GM12801 (cell line): ENCODE measurements around the gene PTGES3.

Experiments used
- TF ChIP-seq, protein P1 (sequence below): IDR thresholded peaks from one replicate; pipeline ENCODE4 v1.5.1; 2011; ENCODE audit warnings: control low read depth; ENCODE audit not compliant: insufficient read length; ENCODE audit errors: extremely low read depth

Gene PTGES3

DNA sequence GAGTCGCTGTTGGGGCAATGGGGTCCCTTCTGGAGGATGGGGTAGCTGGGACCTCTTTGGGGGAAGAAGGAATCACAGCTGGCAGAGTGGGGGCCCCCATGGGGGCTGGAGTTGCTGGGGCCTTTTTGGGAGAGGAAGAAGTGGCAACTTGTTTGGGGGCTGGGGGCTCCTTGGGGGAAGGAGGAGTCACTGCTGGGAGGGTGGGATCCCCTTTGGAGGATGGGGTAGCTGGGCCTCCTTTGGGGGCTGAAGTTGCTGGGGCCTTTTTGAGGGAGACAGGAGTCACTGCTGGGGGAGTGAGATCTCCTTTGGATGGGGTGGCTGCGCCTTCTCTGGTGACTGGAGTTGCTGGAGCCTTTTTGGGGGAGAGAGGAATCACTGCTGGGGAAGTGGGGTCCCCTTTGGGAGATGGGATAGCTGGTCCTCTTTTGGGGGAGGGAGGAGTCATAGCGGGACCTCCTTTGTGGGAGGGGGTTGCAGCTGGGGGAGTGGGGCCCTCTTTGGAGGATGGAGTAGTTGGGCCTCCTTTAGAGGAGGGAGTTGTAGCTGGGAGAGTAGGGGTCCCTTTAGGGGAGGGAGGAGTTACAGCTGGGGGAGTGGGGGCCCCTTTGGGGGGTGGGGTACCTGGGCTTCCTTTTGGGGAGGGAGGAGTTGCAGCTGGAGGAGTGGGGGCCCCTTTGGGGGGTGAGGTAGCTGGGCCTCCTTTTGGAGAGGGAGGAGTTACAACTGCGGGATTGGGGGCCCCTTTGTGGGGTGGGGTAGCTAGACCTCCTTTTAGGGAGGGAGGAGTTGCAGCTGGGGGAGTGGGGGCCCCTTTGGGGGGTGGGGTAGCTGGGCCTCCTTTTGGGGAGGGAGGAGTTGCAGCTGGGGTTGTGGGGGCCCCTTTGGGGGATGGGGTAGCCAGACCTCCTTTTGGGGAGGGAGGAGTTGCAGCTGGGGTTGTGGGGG, 29.1 kb upstream of the PTGES3 start:
- TF ChIP-seq, protein P1, sequence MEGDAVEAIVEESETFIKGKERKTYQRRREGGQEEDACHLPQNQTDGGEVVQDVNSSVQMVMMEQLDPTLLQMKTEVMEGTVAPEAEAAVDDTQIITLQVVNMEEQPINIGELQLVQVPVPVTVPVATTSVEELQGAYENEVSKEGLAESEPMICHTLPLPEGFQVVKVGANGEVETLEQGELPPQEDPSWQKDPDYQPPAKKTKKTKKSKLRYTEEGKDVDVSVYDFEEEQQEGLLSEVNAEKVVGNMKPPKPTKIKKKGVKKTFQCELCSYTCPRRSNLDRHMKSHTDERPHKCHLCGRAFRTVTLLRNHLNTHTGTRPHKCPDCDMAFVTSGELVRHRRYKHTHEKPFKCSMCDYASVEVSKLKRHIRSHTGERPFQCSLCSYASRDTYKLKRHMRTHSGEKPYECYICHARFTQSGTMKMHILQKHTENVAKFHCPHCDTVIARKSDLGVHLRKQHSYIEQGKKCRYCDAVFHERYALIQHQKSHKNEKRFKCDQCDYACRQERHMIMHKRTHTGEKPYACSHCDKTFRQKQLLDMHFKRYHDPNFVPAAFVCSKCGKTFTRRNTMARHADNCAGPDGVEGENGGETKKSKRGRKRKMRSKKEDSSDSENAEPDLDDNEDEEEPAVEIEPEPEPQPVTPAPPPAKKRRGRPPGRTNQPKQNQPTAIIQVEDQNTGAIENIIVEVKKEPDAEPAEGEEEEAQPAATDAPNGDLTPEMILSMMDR = no peak

DNA sequence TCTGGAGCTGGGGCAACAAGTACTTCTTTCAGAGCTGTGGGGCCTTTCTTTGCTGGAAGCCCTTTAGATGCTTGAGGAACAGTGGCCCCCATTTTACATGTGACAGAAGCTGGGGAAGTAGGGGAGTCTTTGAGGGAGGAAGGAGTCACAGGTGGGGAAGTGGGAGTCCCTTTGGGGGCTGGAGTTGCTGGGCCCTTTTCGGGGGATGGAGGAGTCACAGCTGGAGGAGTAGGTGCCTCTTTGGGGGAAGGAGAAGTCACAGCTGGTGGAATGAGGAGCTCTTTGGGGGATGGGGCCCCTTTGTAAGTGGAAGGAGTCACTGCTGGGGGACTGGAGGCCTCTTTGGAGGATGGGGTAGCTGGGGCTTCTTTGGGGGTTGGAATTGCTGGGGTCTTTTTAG, 28.4 kb upstream of the PTGES3 start:
- TF ChIP-seq, protein P1 = no peak

- TF ChIP-seq, protein P1 = no peak
Measured at GRCh38 chr12:56715798-56716197, 27.7 kb upstream of the PTGES3 start.

GRCh38 chr12:56714431-56714929, 26.4 kb upstream of the PTGES3 start:
- TF ChIP-seq, protein P1 = no peak

GRCh38 chr12:56713345-56713744, 25.3 kb upstream of the PTGES3 start:
- TF ChIP-seq, protein P1 = no peak

- TF ChIP-seq, protein P1 = no peak
Measured at GRCh38 chr12:56709759-56710376, 21.8 kb upstream of the PTGES3 start.

DNA sequence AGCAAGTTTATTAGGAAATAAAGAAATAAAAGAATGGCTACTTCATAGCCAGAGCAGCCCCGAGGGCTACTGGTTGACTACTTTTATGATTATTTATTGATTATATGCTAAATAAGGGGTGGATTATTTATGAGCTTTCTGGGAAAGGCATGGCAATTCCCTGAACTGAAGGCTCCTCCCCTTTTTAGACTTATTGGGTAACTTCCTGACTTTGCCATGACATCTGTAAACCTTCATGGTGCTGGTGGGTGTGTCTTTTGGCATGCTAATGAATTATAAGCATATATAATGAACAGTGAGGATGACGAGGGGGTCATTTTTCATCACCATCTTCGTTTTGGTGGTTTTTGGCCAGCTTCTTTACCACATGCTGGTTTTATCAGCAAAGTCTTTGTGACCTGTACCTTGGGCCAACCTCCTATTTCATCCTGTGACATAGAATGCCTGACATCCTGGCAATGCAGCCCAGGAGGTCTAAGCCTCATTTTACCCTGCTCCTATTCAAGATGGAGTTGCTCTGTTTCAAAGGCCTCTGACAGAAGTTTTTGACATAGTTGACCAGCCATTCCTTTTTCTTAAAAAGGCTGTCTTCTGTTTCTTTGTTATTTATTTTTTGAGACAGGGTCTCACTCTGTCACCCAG, 11.1 kb upstream of the PTGES3 start:
- TF ChIP-seq, protein P1 = no peak
